PC-9 (cell line): ENCODE data around the gene L1CAM.

ENCODE experiments used
- CTCF ChIP-seq: fragments of 200-600 bp; sonication (generic); conservative IDR thresholded peaks from 2 replicates; pipeline ENCODE4 v1.6.1; 2017; ENCODE audit warnings: mixed run types, antibody characterized with exemption, mild to moderate bottlenecking, moderate library complexity
- EZH2 ChIP-seq: fragments of 200-600 bp; sonication (generic); IDR thresholded peaks from 2 replicates; pipeline ENCODE4 v1.8.0; 2017; ENCODE audit warnings: antibody characterized with exemption, low read depth

GRCh38 chrX:153935326-153935851 lies 49.4 kb upstream of the L1CAM start:
- TF ChIP-seq CTCF (no peak), EZH2 (no peak)
